AG04449 (cell line): ENCODE data around the gene FCHSD2.

Source experiments
- CTCF ChIA-PET: fragments of 350-600 bp; formaldehyde crosslinking; extraction: SDS; loops from one replicate; lab custom pipeline; 2021; ENCODE audit warnings: antibody characterized with exemption; lab: Yijun Ruan, JAX
- POLR2A ChIA-PET: fragments of 400-600, 350-600 bp; formaldehyde crosslinking; extraction: SDS; loops from one replicate; lab custom pipeline; 2020; ENCODE audit warnings: antibody characterized with exemption, inconsistent platforms; lab: Yijun Ruan, JAX
- DNase-seq: peaks from one replicate; pipeline ENCODE4 v3.0.0-alpha.2; 2010; ENCODE audit warnings: low read depth, low spot score
- H3K4me3 ChIP-seq: 2 replicates; pipeline ENCODE4 v1.5.1; 2011; ENCODE audit warnings: low read depth, mild to moderate bottlenecking, control low read depth, low read length
- TF ChIP-seq, protein P1 (sequence below): IDR thresholded peaks from one replicate; pipeline ENCODE4 v1.5.1; 2011; ENCODE audit warnings: mild to moderate bottlenecking, moderate library complexity, low read length, control low read depth, inconsistent platforms; ENCODE audit not compliant: insufficient read depth; ENCODE audit errors: missing control alignments

The FCHSD2 gene

DNA sequence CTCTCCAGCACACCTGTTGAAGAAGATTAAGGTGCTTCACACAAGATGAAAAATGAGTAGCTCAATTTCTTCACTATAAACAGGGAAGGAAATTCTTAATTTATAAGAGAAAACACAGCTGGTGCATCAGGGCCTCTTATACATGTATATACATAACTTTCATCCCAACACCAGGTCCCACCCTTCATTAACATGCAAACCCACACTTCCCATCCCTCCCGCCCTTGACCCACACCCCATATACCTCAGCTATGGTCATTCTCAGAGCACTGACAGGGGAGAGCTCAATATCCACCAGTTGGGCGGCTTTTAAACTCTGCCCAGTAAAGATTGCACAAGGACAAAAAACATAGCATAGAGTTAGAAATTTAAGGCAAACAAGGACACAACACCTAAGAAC is 242.1 kb downstream of the FCHSD2 start:
- TF ChIP-seq, protein P1, sequence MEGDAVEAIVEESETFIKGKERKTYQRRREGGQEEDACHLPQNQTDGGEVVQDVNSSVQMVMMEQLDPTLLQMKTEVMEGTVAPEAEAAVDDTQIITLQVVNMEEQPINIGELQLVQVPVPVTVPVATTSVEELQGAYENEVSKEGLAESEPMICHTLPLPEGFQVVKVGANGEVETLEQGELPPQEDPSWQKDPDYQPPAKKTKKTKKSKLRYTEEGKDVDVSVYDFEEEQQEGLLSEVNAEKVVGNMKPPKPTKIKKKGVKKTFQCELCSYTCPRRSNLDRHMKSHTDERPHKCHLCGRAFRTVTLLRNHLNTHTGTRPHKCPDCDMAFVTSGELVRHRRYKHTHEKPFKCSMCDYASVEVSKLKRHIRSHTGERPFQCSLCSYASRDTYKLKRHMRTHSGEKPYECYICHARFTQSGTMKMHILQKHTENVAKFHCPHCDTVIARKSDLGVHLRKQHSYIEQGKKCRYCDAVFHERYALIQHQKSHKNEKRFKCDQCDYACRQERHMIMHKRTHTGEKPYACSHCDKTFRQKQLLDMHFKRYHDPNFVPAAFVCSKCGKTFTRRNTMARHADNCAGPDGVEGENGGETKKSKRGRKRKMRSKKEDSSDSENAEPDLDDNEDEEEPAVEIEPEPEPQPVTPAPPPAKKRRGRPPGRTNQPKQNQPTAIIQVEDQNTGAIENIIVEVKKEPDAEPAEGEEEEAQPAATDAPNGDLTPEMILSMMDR, result no peak
- no peak overlapping the region for H3K4me3 ChIP-seq
- ChIA-PET POLR2A (no interaction called here), CTCF (no interaction called here)
- no peak for DNase-seq

DNA sequence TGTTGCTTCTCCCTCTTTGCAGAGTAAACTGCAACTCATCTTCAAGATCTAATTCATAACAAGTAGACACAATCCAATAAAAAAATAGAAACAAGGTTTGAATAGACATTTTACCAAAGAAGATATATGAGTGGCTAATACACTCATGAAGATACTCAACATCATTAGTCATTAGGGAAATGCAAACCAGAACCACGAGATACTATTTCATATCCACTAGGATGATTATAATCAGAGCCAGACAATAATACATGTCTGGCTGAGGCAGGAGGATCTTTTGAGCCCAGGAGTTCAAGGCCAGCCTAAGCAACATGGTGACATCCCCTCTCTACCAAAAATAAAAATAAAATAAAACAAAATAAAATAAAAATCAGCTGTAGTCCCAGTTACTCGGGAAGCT is 242.9 kb downstream of the FCHSD2 start:
- no peak overlapping the region for H3K4me3 ChIP-seq
- ChIA-PET POLR2A (no interaction called here), CTCF (no interaction called here)
- TF ChIP-seq, protein P1, result no peak
- no peak for DNase-seq

DNA sequence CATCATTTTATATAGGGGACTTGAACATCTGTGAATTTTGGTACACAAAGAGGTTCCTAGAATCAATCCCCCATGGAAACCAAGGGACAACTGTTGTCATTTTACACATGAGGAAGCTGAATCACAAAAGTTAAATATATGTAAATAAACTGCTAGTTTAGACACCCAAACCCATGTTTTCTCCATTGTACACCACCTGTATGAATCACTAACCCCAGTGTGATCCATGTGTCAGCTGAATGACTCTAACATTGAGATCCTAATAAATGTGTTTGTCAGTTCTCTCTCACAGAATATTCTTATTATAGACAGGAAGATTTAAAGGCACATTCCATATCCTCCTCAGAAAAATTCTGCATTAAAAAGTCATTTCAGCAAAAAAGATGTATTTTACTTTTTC is 244.6 kb downstream of the FCHSD2 start:
- no peak overlapping the region for H3K4me3 ChIP-seq
- DNase-seq, result no peak
- TF ChIP-seq, protein P1, result no peak
- POLR2A ChIA-PET, result no interaction called here
- CTCF ChIA-PET, result no interaction called here

DNA sequence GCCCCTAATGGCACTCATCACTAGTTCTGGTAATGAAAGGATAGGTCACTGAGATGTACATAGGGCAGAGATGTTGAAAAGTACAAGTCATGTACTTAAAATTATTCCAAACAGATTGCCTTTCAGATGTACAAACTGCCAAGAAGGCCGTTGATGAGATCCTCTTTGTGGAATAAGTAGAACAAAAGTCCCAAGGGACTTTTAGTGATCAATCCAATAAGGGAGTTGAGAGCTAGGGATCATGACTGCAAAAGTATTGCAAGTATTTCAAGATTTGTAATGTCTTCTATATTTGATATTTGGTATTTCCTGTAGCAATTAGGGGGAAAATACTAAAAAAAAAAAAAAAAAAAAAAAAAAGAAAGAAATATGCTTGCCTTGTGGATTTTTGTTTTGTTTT is 245.7 kb downstream of the FCHSD2 start:
- TF ChIP-seq, protein P1, result no peak
- CTCF ChIA-PET, result no interaction called here
- POLR2A ChIA-PET, result interaction anchor here (0.6 kb wide), 1 partner anchor 121 kb away, joined by 3 read pairs; no protein-coding TSS in a partner anchor
- no peak overlapping the region for H3K4me3 ChIP-seq
- DNase-seq, result peak; percentile 21

DNA sequence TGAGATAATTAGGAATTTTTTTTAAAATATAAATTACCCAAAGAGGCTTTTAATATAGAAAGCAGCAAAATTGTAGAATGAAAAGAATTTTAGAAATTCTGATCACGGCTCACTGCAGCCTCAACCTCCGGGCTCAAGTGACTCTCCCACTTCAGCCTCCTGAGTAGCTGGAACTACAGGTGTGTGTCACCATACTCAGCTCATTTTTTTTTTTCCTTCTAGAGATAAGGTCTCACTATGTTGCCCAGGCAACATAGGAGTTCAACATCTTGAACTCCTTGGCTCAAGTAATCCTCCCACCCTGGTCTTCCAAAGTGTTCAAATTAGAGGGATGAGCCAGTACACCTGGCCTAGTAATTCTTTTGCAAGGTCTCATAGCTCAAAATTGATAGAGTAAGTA is 251.2 kb downstream of the FCHSD2 start:
- TF ChIP-seq, protein P1, result no peak
- no peak for DNase-seq
- CTCF ChIA-PET, result interaction anchor here (2.0 kb wide), 1 partner anchor 166 kb away, joined by 6 read pairs; no protein-coding TSS in a partner anchor
- POLR2A ChIA-PET, result no interaction called here
- no peak overlapping the region for H3K4me3 ChIP-seq

DNA sequence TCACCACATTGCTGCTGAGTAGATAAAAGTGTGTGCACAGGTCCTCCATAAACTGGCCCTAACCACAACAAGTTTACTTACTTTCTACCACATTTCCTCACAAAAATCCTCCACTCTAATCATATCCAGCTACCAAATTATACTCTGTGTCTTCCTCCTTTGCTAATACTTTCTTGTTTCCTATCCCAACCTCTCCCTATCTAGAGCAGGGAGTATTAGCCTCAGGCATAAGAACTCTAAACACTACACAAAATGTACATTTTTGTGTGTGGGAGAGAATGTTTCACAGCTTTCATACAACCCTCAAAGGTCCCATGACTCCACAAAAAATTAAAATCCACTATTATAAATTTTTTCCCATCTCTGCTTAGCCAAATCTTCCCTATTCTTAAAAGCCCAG is 255.5 kb downstream of the FCHSD2 start:
- TF ChIP-seq, protein P1, result no peak
- ChIA-PET CTCF (interaction anchor here (1.3 kb wide), 1 partner anchor 292 kb away, joined by 4 read pairs; no protein-coding TSS in a partner anchor), POLR2A (no interaction called here)
- no peak overlapping the region for H3K4me3 ChIP-seq
- DNase-seq, result no peak
